ENCODE data around the gene MRPL12.

GRCh38 chr17:81662002-81662401 lies 41.2 kb upstream of the MRPL12 start:
- TF ChIP-seq CTCF (IDR thresholded peaks at IDR 0.05) (no peak), POLR2AphosphoS5 (IDR thresholded peaks at IDR 0.05) (no peak), POLR2A (IDR thresholded peaks at IDR 0.05) (no peak), EP300 (IDR thresholded peaks at IDR 0.05; ENCODE audit: low read depth) (no peak)
